ENCODE measurements around the gene OR52N4.
"Not testable (repeated sequence)": the region's sequence is repeated elsewhere in the genome, so short reads cannot be mapped to it uniquely, and the experiment has no call there.

The OR52N4 gene

GRCh38 chr11:5753943-5754342, at the start of gene OR52N4:
Gene OR52N4, plus strand, starts transcription at chr11:5754243. Its CDS starts 498 bp downstream, at chr11:5754741.
- DNase-seq = no peak

DNA sequence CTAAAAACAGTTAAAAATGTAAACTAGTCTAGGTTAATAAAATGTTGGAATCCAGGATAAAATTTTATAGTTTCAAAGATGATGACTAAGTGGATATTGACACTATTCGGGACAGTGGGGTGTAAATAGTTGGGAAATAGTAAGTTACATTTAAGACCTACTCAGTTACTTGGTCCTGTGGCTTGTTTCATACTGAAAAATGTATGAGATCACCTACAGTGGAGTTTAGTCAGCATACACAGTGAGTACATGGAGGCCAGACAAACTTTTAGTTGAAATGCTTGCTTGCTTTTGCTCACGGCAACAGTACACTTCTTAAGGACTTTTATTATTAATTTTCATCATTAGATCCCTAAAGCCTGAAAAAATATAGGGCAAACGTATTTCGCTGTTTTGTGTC, 48.4 kb upstream of the OR52N4 start:
- no peak for DNase-seq

DNA sequence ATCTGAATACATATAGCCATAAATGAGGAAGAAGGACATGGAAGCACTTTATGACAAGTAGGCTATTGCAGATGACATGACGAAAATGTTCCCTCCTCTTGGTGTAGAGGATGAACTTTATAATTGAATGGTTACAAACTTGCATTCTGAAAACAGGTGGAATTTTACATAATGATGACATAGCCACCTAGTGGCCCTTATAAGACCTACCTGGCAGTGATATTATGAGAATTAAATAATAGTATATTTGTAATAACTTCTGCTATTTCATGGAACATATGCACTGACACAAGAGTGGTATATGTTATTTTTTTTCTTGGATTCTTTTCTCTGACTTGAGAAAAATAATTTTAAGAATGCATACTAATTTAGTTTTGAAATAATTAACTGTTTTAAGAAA, 41.5 kb upstream of the OR52N4 start:
- DNase-seq = no peak

GRCh38 chr11:5713695-5714094, 40.3 kb upstream of the OR52N4 start:
- no peak for DNase-seq

DNA sequence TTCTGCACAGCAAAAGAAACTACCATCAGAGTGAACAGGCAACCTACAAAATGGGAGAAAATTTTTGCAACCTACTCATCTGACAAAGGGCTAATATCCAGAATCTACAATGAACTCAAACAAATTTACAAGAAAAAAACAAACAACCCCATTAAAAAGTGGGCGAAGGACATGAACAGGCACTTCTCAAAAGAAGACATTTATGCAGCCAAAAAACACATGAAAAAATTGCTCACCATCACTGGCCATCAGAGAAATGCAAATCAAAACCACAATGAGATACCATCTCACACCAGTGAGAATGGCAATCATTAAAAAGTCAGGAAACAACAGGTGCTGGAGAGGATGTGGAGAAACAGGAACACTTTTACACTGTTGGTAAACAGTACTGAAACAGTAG, 37.5 kb upstream of the OR52N4 start:
- DNase-seq = not testable (repeated sequence)

DNA sequence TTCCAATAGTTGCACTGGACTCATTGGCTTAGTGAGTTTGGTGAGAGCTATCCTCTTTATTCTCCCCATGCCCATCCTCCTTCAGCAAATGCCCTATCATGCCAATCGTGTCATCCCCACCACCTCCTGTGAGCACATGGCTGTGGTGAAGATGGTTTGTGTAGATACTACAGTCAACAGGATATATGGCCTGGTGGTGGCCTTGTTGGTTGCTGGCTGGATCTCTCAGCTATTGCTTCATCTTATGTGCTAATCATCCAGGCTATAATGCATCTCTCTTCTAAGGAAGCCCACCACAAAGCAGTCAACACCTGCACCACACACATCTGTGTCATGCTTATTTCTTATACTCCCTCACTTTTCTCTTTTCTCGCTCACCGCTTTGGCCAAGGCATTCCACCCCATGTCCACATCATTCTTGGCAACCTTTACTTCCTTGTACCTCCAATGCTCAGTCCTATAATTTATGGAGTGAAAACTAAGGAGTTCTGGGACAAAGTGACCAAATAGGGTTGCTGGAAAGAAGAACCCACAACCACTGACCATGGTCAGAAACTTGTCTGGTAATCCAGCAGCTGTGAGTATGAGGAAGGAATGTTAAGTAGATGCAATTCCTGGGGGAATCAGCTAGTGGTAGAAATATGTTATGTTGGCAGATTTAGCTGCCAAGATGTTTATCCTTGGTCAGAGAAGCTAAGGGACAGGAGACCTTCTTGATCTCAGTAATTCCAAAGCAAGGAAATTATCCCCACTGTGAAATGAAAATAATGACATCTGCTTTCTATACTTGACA, 34.1 kb upstream of the OR52N4 start:
- no peak for DNase-seq

DNA sequence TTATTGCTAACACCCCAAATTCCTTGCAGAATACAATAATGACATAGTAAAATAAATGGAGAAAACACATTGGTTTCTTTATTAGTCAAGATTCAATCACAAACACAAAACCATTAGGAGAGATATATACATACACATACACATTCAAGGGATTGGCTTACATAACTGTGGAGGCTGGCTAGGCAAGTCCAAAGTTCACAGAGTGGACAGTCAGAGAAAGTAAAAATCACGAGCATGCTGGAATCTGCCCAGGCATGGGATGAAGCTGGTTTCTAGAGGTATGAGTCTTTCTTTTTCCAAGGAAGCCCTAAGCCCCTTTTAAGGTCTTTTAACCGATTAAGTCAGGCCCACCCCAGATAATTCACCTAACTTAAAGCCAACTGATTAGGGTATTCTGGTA, 31.4 kb upstream of the OR52N4 start:
- no peak for DNase-seq

- no peak for DNase-seq
Measured at GRCh38 chr11:5726351-5726750, 27.7 kb upstream of the OR52N4 start.

GRCh38 chr11:5727691-5728090, 26.4 kb upstream of the OR52N4 start:
- DNase-seq = no peak

GRCh38 chr11:5736396-5736795, 17.6 kb upstream of the OR52N4 start, which contains the start of gene OR56B1:
Gene OR56B1, plus strand, starts transcription at chr11:5736448. Its CDS starts 69 bp downstream, at chr11:5736517.
- DNase-seq = no peak

- no peak for DNase-seq
Measured at GRCh38 chr11:5737091-5737490, 17.0 kb upstream of the OR52N4 start.

- no peak for DNase-seq
Measured at GRCh38 chr11:5737670-5738392, 16.2 kb upstream of the OR52N4 start.

DNA sequence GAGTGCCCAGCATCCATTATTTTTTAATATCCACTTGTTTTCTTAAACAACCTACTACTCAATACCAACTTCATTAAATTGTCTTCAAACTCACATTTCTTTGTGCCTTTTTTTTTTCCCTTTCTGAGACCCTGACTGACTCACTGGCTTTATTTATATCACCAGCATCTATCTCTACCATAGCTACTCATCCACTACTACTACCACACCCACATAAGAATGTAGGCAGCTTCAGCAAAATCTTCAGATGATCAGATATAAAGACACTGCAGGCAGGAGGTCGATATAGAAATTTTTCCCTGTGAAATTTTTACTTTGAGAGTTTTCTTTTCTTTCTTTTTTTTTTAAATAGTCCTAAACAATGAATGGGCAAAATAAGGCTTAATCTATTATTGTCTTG, 15.6 kb upstream of the OR52N4 start:
- no peak for DNase-seq

DNA sequence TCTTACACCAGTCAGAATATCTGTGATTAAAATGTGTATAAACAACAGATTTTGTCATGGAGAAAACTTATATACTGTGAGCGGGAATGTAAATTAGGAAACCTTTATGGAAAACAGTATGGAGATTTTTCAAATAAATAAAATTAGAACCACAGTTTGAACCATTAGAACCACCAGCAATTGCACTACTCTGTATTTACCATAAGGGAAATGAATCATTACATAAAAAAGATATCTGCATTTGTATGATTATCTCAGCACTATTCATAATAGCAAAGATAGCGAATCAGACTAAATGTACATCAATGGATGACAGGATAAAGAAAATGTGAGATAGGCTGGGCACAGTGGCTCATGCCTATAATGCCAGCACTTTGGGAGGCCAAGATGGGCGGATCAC, 7.4 kb upstream of the OR52N4 start:
- no peak for DNase-seq

- no peak for DNase-seq
Measured at GRCh38 chr11:5749836-5750235, 4.2 kb upstream of the OR52N4 start.

DNA sequence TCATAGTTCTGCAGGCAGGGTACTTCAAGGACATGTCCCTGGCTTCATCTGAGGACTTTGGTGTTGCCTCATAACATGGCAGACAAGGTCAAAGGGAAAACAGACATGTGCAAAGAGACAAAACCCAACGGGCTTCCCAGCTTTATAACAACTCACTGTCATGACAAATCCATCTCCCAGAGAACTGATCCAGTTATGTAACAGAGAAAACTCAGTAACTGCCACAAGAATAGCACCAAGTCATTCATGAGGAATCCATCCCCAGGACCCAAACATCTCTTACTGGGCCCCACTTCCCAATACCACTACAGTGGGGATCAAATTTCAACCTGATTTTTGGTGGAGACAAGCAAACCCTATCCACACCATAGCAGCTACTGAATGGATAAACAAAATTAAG, 13.0 kb downstream of the OR52N4 start:
- no peak for DNase-seq

DNA sequence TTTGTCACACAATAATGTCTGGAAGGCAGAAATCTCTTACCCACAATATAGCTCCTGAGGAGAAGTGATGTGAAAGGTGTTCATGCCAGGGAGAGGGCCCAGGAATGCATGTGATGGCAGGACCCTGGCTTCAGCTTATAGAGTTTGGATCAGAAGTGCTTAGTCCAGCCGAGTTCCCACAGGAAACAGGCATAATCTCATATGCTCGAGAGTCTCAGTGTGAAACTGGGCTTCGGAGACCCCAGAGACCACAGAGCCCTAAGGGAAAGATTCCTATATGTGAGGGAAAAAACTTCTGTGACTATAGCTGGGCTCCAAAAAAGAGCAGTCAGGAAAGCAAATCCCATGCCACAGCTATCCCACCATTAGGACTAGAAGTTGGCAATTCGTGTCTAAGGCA, 29.2 kb downstream of the OR52N4 start, which contains the start of gene OR52N5:
Gene OR52N5, minus strand, starts transcription at position 101 of the 400 bp plus-strand sequence. CDS start 4,721 bp downstream, outside the sequence.
- DNase-seq = no peak

- no peak for DNase-seq
Measured at GRCh38 chr11:5791165-5791564, 37.1 kb downstream of the OR52N4 start, which contains the start of gene OR52N1. Gene OR52N1, minus strand, starts transcription at chr11:5791265. Its CDS starts 2,449 bp downstream, at chr11:5788816.

DNA sequence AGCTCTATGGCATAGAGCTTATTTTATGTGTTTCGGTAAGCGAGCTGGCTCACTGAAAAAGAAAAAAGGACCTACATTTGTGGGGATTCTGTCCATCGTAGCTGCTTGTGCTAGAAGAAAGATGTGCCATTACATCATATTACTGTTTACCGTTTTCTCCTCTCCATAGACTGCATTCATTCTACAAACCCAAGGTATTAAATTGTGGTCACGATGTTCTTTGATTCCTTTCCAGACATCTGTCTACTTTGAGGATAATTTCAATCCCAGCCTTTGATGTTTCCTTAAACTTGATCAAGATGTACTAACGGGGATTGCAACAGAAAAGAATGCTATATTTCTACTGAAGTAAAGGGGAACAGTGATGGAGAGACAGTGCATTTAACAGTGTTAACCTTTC, 42.5 kb downstream of the OR52N4 start:
- no peak for DNase-seq

DNA sequence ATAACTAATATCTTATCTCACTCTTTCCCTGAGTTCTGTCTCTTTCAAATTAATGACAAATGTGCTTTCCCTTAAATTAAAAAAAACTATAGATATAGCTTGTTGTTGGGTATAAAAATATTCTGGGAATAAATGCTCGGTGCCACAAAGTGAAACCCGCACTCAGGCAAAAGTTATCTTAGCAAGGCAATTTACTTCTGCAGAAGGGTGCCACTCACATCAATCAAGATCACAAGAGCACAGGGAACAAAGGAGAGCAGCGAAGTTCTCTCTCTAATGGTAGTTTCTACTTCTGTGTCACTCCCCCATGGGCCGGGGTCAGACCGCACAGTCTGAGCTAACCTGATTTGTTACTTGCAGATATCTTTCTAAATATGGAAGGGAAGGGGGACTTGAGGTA, 49.9 kb downstream of the OR52N4 start:
- no peak for DNase-seq

Measured in NCI-H146 (cell line).